Measurements from ENCODE around the gene FAM170B. TPM values are rescaled to one million over a fixed set of nuclear protein-coding genes. Genes with fewer than 3 reads are reported as not detected.

Gene FAM170B
- total and polyA plus RNA-seq, 2 experiments from 2014 or later, result not detected

DNA sequence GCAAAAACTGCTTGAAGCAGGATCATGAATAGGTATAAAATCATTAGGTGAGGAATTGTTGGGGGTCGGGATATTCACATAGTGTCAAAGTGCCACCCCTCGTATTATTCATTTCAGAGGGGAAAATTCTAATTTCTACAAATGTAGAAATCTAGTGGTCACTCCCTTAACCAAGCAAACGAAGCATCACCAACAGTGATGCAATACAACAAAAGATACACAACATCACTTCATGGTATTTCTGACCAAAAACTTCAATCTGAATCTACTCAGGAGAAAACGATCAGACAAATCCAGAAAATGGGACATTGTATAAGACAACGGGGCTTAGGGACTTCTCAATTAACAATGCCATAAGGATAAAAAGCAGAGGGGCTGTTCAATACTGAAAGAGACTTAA lies 26.3 kb upstream of the FAM170B start:
- H3K9me3 Mint-ChIP-seq, result 0 out of 3 replicates have a peak, but pooled peaks cover 3% of the 10 kb centered on the region
- peaks cover 5% of the 10 kb centered on the region for H3K27me3 Mint-ChIP-seq (ENCODE audit: insufficient read depth, low read depth, poor library complexity)
- peaks cover 21% of the 10 kb centered on the region for H3K4me1 ChIP-seq (ENCODE audit: insufficient read depth)

More for the DNA sequence above, 26.3 kb upstream of the FAM170B start:
- DNase-seq (ENCODE audit: low spot score), result no peak
- Histone ChIP-seq H3K36me3 (ENCODE audit: insufficient read depth) (no peaks in the 10 kb centered on the region), H3K79me2 (replicated peaks; ENCODE audit: insufficient read depth) (no peaks in the 10 kb centered on the region), H3K4me3 (no peak overlapping the region), H3F3A (replicated peaks; ENCODE audit: low read depth) (no peaks in the 10 kb centered on the region), H3K27me3 (ENCODE audit: insufficient read depth) (no peaks in the 10 kb centered on the region), H3K9me2 (ENCODE audit: insufficient read depth) (peaks cover 6% of the 10 kb centered on the region; the same call in 1 of the 2 replicates), H4K20me1 (replicated peaks; ENCODE audit: insufficient read depth) (no peaks in the 10 kb centered on the region), H2AFZ (no peak overlapping the region), H3K27ac (ENCODE audit: low read depth) (no peak overlapping the region), H3K4me2 (no peak overlapping the region)
- H3K4me1 Mint-ChIP-seq, result peaks cover 29% of the 10 kb centered on the region
- TF ChIP-seq STAT1 (IDR thresholded peaks at IDR 0.05; ENCODE audit: unreplicated experiment) (no peak), CREB1 (CRISPR knock-in tag; IDR thresholded peaks at IDR 0.05; ENCODE audit: low read depth) (no peak), ZNF114 (CRISPR knock-in tag; IDR thresholded peaks at IDR 0.05) (no peak), EZH2phosphoT487 (IDR thresholded peaks at IDR 0.05; ENCODE audit: unreplicated experiment) (no peak), ZNF331 (CRISPR knock-in tag; IDR thresholded peaks at IDR 0.05; ENCODE audit: low read depth) (no peak), NANOG (IDR thresholded peaks at IDR 0.05; ENCODE audit: borderline replicate concordance) (no peak), EZH2 (IDR thresholded peaks at IDR 0.05; ENCODE audit: low read depth, unreplicated experiment) (no peak)
- TF ChIP-seq, protein P1, sequence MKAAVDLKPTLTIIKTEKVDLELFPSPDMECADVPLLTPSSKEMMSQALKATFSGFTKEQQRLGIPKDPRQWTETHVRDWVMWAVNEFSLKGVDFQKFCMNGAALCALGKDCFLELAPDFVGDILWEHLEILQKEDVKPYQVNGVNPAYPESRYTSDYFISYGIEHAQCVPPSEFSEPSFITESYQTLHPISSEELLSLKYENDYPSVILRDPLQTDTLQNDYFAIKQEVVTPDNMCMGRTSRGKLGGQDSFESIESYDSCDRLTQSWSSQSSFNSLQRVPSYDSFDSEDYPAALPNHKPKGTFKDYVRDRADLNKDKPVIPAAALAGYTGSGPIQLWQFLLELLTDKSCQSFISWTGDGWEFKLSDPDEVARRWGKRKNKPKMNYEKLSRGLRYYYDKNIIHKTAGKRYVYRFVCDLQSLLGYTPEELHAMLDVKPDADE (IDR thresholded peaks at IDR 0.05), result no peak
- TF ChIP-seq, protein P2, sequence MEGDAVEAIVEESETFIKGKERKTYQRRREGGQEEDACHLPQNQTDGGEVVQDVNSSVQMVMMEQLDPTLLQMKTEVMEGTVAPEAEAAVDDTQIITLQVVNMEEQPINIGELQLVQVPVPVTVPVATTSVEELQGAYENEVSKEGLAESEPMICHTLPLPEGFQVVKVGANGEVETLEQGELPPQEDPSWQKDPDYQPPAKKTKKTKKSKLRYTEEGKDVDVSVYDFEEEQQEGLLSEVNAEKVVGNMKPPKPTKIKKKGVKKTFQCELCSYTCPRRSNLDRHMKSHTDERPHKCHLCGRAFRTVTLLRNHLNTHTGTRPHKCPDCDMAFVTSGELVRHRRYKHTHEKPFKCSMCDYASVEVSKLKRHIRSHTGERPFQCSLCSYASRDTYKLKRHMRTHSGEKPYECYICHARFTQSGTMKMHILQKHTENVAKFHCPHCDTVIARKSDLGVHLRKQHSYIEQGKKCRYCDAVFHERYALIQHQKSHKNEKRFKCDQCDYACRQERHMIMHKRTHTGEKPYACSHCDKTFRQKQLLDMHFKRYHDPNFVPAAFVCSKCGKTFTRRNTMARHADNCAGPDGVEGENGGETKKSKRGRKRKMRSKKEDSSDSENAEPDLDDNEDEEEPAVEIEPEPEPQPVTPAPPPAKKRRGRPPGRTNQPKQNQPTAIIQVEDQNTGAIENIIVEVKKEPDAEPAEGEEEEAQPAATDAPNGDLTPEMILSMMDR (conservative IDR thresholded peaks at IDR 0.05; ENCODE audit: low read depth in 2 of 2), result no peak
- TF ChIP-seq, protein P3, sequence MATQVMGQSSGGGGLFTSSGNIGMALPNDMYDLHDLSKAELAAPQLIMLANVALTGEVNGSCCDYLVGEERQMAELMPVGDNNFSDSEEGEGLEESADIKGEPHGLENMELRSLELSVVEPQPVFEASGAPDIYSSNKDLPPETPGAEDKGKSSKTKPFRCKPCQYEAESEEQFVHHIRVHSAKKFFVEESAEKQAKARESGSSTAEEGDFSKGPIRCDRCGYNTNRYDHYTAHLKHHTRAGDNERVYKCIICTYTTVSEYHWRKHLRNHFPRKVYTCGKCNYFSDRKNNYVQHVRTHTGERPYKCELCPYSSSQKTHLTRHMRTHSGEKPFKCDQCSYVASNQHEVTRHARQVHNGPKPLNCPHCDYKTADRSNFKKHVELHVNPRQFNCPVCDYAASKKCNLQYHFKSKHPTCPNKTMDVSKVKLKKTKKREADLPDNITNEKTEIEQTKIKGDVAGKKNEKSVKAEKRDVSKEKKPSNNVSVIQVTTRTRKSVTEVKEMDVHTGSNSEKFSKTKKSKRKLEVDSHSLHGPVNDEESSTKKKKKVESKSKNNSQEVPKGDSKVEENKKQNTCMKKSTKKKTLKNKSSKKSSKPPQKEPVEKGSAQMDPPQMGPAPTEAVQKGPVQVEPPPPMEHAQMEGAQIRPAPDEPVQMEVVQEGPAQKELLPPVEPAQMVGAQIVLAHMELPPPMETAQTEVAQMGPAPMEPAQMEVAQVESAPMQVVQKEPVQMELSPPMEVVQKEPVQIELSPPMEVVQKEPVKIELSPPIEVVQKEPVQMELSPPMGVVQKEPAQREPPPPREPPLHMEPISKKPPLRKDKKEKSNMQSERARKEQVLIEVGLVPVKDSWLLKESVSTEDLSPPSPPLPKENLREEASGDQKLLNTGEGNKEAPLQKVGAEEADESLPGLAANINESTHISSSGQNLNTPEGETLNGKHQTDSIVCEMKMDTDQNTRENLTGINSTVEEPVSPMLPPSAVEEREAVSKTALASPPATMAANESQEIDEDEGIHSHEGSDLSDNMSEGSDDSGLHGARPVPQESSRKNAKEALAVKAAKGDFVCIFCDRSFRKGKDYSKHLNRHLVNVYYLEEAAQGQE (IDR thresholded peaks at IDR 0.05; ENCODE audit: unreplicated experiment), result no peak
- peaks cover 3% of the 10 kb centered on the region; the same call in 1 of the 3 replicates for H3K36me3 Mint-ChIP-seq (ENCODE audit: low read depth)
- ATAC-seq, result no peak
- no peak overlapping the region for H3K27ac Mint-ChIP-seq
- no peak overlapping the region for H3K4me3 Mint-ChIP-seq
